GM19023 (cell line): ENCODE data around the gene PLCG2.

Experiments
- ATAC-seq: cut with Tn5 transposase; IDR thresholded peaks from one replicate; pipeline ENCODE4 v1.9.1; 2021; ENCODE audit warnings: mild to moderate bottlenecking, moderate library complexity; ENCODE audit not compliant: unreplicated experiment

PLCG2 gene

DNA sequence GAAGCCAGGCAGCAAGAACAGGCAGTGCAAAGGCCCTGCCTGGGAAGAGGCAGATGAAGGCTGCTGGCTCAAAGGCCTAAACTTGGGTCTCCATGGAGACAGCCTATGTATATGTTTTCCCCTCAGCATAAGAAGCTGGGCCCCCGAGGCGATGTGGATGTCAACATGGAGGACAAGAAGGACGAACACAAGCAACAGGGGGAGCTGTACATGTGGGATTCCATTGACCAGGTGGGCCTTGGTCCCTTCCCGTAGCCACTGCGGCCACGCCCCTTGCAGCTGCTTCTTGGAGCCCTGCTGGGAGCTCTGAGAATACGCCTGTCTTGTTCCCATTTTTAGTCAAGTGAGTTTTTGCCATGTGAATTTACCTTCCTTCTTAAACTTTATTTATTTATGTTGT, 126.2 kb downstream of the PLCG2 start:
- ATAC-seq, result no peak

DNA sequence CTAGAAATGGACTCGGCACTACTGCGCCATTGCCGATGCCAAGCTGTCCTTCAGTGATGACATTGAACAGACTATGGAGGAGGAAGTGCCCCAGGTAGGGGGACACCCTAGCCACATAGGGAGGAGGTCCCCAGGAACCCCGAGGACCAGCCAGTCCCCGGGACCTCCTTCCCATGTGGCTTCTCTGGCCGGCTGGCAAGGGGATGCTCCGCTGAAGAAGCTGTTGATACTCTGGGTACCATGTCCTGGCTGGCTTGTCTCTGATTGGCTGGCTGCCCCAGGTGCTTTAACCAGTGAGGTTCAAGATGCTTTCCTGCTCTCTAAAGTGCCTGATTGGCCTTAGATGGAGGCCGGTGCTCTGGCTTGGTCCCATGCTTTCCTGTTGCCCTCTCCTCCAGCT, 128.6 kb downstream of the PLCG2 start:
- no peak for ATAC-seq

DNA sequence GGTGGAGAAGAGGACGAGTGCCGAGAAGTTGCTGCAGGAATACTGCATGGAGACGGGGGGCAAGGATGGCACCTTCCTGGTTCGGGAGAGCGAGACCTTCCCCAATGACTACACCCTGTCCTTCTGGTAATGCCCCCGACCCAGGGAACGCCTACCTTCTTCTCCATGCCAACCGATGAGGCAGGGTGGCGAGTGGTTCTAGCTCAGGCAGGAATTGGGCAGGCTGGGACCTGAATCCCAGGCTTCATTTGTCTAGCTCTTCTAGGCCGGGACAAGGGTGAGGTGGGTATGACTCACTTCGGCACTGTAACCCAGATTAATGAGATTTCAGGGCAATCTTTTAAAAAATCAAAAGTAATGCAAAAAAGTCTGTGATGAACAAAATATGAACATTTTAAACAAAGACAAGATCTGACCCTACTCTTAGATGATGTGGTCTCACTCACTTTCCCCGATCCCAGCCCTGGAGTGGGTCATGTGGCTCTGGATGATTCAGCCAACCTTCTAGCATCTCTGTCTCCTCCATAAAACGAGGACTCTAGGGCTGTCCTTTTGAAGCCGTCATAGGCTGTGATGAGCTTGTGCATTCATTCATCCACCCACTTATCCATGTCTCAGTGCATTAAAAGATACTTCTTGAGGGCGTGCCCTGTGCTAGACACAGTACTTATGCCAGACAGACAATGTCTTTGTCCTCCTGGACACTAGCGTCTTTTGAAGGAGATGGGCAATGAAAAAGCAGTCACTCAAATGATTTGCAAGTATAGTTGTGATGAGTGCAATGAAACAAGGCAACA, 129.6 kb downstream of the PLCG2 start:
- ATAC-seq, result no peak

- ATAC-seq, result no peak
Measured at GRCh38 chr16:81910366-81910885, 131.3 kb downstream of the PLCG2 start.

DNA sequence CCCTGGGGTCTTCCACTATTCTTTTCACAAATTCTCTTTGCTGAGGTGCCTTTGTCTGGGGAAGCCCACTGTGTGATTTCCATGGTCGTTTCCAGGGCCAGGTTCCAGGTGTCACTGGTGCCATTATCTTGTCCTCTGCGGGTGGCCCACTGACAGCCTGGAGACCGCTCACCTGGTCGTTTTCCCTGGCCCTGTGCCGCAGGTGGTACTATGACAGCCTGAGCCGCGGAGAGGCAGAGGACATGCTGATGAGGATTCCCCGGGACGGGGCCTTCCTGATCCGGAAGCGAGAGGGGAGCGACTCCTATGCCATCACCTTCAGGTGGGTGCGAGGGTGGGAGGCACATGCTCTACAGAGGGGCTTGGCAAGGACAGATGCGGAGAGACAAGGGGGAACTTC, 133.3 kb downstream of the PLCG2 start:
- ATAC-seq, result no peak

DNA sequence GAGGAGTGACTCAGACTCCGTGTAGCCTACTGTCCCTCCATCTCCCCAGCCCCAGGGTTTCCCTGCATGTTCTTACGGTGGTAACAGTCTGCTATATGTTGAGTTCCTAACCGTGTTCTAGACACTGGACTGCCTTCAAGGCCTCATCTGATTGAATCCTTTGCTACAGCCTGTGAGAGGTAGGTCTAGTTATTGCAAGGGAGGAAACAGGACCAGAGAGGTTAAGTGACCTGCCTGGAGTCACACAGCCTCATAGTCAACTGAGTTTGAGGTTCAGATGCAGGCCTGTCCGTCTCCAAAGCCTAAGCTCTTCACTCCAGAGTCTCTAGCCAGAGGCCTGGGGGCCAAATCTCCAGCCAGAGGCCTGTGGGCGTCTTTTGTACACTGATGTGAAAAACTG, 134.1 kb downstream of the PLCG2 start:
- no peak for ATAC-seq

DNA sequence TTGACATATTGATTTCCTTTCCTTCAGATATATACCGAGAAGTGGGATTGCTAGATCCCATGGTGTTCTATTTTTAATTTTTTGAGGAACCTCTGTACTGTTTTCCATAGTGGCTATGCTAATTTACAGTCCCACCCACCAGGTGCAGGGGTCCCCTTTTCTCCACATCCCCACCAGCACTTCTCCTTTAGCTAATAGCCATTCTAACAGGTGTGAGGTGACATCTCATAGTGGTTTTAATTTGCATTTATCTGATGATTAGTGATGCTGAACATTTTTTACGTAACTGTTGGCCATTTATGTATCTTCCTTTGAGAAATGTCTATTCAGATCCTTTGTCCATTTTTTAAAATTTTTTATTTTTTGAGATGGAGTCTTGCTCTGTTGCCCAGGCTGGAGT, 138.3 kb downstream of the PLCG2 start:
- ATAC-seq, result no peak

DNA sequence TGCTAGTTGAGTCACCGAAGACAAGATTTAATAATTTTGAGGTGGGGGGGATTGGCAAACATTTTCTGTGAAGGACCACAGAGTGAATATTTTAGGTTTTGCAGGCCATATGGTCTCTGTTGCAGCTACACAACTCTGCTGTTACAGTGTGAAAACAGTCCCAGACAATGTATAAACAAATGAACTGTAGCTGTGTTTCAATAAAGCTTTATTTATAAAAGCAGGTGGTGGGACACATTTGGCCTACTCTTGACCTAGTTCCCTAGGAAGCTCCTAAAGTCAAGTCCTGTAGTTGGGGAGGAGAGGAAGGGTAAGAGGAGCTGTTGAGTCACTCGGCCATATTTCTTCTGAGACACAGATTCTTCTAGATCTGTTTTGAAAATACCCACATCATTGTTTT, 139.8 kb downstream of the PLCG2 start:
- no peak for ATAC-seq

- no peak for ATAC-seq
Measured at GRCh38 chr16:81920498-81920897, 141.4 kb downstream of the PLCG2 start.

DNA sequence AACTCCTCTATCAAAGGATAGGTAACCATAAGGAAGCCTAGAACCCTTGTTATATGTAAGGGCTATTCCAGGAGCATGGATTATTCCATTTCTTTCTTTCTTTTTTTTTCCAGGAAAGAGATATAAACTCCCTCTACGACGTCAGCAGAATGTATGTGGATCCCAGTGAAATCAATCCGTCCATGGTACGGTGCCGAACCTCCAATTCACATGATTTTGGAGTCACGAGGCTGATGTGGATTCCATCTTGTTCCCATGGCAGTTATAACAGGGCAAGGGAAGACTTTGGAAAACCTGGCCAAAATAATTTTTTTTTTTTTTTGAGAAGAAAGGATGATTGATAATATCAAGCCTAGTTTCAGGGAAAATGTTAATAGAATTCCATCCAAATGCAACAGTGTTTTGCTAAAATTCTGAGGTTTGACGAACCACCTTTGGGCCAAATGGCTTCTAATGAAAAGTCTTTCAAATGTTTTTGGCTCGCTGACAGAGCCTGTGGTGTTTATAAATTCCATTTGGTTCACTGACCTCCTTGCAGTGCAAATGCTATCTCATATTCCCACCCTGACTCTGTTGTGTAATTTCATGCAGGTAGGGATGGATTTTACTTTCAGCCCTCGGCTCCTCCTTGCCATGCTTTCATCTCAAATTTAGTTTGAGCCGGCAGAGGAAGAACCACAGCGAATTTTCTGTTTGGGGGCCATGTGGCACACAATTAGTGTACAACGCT, 142.2 kb downstream of the PLCG2 start:
- no peak for ATAC-seq

DNA sequence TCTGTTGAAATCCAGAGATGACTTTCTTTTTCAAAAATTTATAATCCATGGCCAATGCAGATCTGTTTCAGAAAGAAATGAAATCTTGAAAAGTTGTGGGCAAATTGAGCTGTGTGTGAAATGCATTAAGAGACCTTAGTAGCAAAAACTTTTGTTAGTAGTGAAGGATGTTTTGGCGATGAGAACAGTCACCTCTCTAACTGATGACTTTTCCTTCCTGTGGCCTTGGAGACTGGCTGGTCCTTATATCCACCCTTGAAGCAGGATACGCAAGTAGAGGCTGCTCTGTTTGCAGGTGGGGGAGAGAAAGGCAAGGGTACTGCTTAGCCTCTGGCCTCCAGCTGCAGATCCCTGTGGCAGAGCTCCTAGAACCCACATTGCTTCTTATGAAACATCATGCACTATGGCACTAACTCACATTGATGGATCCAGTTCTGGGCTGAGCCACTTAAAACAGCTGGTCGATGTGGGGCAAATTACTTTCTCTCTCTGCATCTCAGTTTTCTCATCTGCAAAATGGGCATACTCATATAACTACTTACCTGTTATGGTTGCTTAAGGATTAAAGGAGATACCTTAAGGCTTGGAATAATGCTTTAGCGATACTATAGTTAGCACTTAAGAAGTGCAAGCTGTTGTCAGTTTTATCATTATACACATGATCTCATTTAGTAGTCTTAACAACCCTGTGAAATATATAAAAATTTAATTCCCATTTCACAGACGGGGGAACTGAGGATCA, 142.9 kb downstream of the PLCG2 start:
- no peak for ATAC-seq

- ATAC-seq, result no peak
Measured at GRCh38 chr16:81923296-81923695, 144.2 kb downstream of the PLCG2 start.

GRCh38 chr16:81925016-81925415, 145.9 kb downstream of the PLCG2 start:
- no peak for ATAC-seq

DNA sequence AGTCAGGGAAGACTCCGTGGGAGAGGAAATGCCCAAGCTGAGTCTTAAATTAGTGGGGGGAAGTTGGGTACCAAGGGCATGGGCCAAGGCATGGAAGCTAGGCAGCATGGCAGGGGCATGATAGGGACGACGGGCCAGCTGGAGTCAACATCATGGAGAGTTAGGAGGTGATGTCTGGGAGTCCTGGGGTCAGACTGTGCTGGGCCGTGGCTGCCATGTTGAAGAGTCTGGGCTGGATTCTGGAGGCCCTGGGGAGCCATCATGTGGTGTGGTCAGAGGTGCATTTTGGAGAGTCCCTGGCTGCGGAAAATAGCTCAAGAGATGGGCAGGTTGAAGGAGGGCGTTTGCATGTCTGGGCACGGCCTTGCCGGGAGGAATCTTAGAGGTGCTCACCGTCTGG, 146.9 kb downstream of the PLCG2 start:
- no peak for ATAC-seq

DNA sequence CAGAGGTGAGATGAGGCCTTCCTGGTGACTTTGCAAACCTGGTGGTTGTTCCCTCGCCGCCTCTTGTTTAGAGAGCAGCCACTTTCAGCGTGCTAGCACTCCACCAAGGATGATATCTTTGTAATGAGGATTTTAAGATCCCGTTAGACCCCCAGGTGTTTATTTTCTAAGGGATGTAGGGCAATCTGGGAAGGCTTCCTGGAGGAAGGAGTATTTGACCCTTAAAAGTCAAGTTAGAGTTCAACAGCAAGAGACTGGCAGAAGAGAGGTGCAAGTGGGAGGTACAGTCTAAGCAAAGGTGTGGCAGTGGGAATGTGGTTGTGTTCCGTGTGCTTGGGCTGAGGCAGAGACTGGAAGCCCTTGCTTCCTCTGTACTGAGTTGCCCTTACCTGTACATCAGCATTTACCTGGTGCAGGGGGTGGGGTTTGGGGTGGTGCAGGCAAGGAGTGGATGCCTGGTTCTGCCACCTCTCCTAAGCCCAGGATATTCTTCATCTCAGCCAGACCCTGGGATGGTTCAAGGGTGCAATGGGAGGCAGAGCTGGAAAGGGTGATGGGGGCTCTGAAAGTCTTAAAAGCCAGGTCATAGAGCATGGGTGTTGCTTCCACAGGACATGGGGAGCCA, 148.6 kb downstream of the PLCG2 start:
- no peak for ATAC-seq

GRCh38 chr16:81928271-81928918, 149.3 kb downstream of the PLCG2 start:
- ATAC-seq, result no peak

GRCh38 chr16:81928975-81929374, 149.9 kb downstream of the PLCG2 start:
- no peak for ATAC-seq

GRCh38 chr16:81929841-81930240, 150.8 kb downstream of the PLCG2 start:
- ATAC-seq, result no peak

DNA sequence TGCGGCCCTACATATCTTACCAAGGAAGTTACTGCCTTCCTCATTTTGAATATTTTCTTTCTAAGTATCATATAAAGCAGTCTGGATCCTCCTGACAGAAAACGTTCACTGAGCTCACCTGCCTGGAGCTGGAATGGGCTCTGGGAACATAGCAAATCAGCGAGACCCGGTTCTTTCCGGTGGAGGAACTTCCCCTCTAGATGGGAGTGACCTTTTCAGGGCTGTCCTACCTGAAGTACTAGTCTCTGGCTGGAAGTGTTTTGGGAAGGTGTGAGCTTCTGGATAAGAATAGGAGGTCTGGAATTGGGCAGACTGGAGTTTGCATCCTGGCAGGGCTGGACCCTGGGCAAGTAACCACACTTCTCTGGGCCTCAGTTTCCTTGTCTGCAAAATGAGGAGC, 152.8 kb downstream of the PLCG2 start:
- no peak for ATAC-seq

- ATAC-seq, result no peak
Measured at GRCh38 chr16:81932668-81933067, 153.6 kb downstream of the PLCG2 start.

- no peak for ATAC-seq
Measured at GRCh38 chr16:81933361-81933760, 154.3 kb downstream of the PLCG2 start.
